Measurements from ENCODE around the gene RAB15.

RAB15 gene

GRCh38 chr14:65007202-65007601, 35.1 kb upstream of the RAB15 start:
- no peak overlapping the region for H3K27ac ChIP-seq (ENCODE audit: extremely low read depth, low read depth, low read length)
- H3K9me3 ChIP-seq (ENCODE audit: control insufficient read depth, insufficient read depth, low read depth, low read length): no peaks in the 10 kb centered on the region
- H3K4me1 ChIP-seq (ENCODE audit: control insufficient read depth, insufficient read depth, low read length): peaks cover 13% of the 10 kb centered on the region
- no peak overlapping the region for H3K4me3 ChIP-seq (ENCODE audit: low read depth, low read length)
- ChIA-PET CTCF (interaction anchor here (1.0 kb wide), 1 partner anchor 25 kb away, joined by 3 read pairs; no protein-coding TSS in a partner anchor), POLR2A (no interaction called here)
- peaks cover 0 to 10% of the 10 kb centered on the region in 2 experiments; a peak in 1 of 3 replicates for H3K36me3 ChIP-seq (ENCODE audit: control insufficient read depth in 2 of 2, insufficient read depth in 1 of 2, low read length in 2 of 2)
- no peak for TF ChIP-seq ZNF514 (tag by site-specific recombination; IDR thresholded peaks at IDR 0.05)
- no peak for TF ChIP-seq SCRT2 (tag by site-specific recombination; IDR thresholded peaks at IDR 0.05)
- TF ChIP-seq SALL2 (tag by site-specific recombination; IDR thresholded peaks at IDR 0.05; ENCODE audit: borderline replicate concordance): no peak
- no peak for TF ChIP-seq ZNF561 (tag by site-specific recombination; IDR thresholded peaks at IDR 0.05; ENCODE audit: borderline replicate concordance)
- no peak for TF ChIP-seq PRDM4 (tag by site-specific recombination; IDR thresholded peaks at IDR 0.05)
- TF ChIP-seq ZNF621 (tag by site-specific recombination; IDR thresholded peaks at IDR 0.05): no peak
- no peak for TF ChIP-seq ZNF239 (tag by site-specific recombination; IDR thresholded peaks at IDR 0.05)
- TF ChIP-seq ZNF529 (tag by site-specific recombination; IDR thresholded peaks at IDR 0.05; ENCODE audit: insufficient replicate concordance): no peak
- no peak for TF ChIP-seq ZNF518A (tag by site-specific recombination; conservative IDR thresholded peaks at IDR 0.05; ENCODE audit: low read depth)
- no peak for TF ChIP-seq ZNF501 (tag by site-specific recombination; IDR thresholded peaks at IDR 0.05)
- no peak for TF ChIP-seq KLF8 (tag by site-specific recombination; IDR thresholded peaks at IDR 0.05)
- no peak for TF ChIP-seq ZNF404 (tag by site-specific recombination; IDR thresholded peaks at IDR 0.05)
- no peak for TF ChIP-seq ZSCAN16 (tag by site-specific recombination; IDR thresholded peaks at IDR 0.05)
- TF ChIP-seq ZNF133 (tag by site-specific recombination; IDR thresholded peaks at IDR 0.05): no peak
- TF ChIP-seq ZNF560 (tag by site-specific recombination; IDR thresholded peaks at IDR 0.05; ENCODE audit: borderline replicate concordance): no peak
- TF ChIP-seq HOXA7 (CRISPR knock-in tag; IDR thresholded peaks at IDR 0.05; ENCODE audit: borderline replicate concordance): no peak
- TF ChIP-seq ZNF121 (tag by site-specific recombination; IDR thresholded peaks at IDR 0.05): no peak
- no peak for TF ChIP-seq AEBP2 (tag by site-specific recombination; IDR thresholded peaks at IDR 0.05; ENCODE audit: borderline replicate concordance)
- TF ChIP-seq ZNF629 (tag by site-specific recombination; IDR thresholded peaks at IDR 0.05): no peak
- TF ChIP-seq ZFP3 (tag by site-specific recombination; IDR thresholded peaks at IDR 0.05; ENCODE audit: low read depth): no peak
